AG10803 (cell line): ENCODE measurements around the gene FBXO44.

Experiments
- DNase-seq: peaks from one replicate; pipeline ENCODE4 v3.0.0; 2010; ENCODE audit warnings: low read depth
- H3K4me3 ChIP-seq: 2 replicates; pipeline ENCODE4 v1.5.1; 2011; ENCODE audit warnings: mild to moderate bottlenecking, low read length, control low read depth
- CTCF ChIP-seq: conservative IDR thresholded peaks from 2 replicates; pipeline ENCODE4 v1.5.1; 2011; ENCODE audit warnings: mild to moderate bottlenecking, low read length, control low read depth, inconsistent platforms

FBXO44 gene

GRCh38 chr1:11623702-11624101 is 31.0 kb upstream of the FBXO44 start:
- no peak for DNase-seq
- no peak overlapping the region for H3K4me3 ChIP-seq
- no peak for TF ChIP-seq CTCF

- TF ChIP-seq CTCF = no peak
- no peak for DNase-seq
- H3K4me3 ChIP-seq = no peak overlapping the region
These were observed 28.1 kb upstream of the FBXO44 start for GRCh38 chr1:11626551-11626950.

- TF ChIP-seq CTCF = no peak
- H3K4me3 ChIP-seq = no peak overlapping the region
- no peak for DNase-seq
These were observed 25.9 kb upstream of the FBXO44 start for GRCh38 chr1:11628767-11629166.

- no peak for DNase-seq
- H3K4me3 ChIP-seq = no peak overlapping the region
- TF ChIP-seq CTCF = no peak
These were observed 25.3 kb upstream of the FBXO44 start for GRCh38 chr1:11629184-11630016.

- no peak overlapping the region for H3K4me3 ChIP-seq
- no peak for TF ChIP-seq CTCF
- DNase-seq = no peak
These were observed 20.1 kb upstream of the FBXO44 start for GRCh38 chr1:11634365-11635192.

GRCh38 chr1:11638121-11638520 is 16.6 kb upstream of the FBXO44 start:
- DNase-seq = no peak
- no peak for TF ChIP-seq CTCF
- no peak overlapping the region for H3K4me3 ChIP-seq
